Loucy (cell line): ENCODE results near the gene GNG10.

Experiments
- EZH2phosphoT487 ChIP-seq: fragments of 200-600 bp; IDR thresholded peaks from 2 replicates; pipeline ENCODE4 v1.6.1; 2018; ENCODE audit warnings: antibody characterized with exemption, mild to moderate bottlenecking, moderate library complexity, borderline replicate concordance
- TF ChIP-seq, protein P1 (sequence below): fragments of 200-600 bp; sonication (generic); conservative IDR thresholded peaks from 2 replicates; pipeline ENCODE4 v1.5.1; 2014; ENCODE audit warnings: mild to moderate bottlenecking, antibody characterized with exemption, low read length

DNA sequence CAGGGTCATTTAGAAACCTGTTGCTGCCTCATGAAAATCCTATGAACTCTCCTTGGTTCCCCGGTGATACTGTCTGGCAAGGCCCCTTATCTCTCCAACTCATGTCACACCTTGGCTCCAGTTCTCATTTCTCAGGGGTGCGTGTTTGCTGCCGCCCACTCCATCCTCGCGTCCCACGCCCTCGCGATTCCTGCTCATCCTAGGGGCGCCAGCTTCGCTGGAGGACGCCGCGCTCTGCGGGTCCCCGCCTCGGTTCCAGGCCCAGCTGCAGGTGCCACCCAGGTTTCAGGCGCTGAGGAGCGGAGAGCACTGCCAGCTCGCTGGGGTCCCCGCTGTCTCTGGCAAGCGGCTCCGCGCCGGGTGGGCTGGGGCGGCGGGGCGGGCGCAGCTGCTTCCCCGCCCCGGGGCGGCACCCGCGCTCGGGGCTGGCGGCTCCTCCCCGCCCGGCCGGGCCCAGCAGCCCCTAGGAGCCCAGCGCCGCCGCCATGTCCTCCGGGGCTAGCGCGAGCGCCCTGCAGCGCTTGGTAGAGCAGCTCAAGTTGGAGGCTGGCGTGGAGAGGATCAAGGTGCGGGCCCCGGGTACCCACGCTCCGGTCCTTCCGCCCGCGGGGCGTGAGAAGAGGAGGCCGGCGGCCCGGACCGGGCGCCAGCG lies at the start of gene GNG10:
- TF ChIP-seq, protein P1, sequence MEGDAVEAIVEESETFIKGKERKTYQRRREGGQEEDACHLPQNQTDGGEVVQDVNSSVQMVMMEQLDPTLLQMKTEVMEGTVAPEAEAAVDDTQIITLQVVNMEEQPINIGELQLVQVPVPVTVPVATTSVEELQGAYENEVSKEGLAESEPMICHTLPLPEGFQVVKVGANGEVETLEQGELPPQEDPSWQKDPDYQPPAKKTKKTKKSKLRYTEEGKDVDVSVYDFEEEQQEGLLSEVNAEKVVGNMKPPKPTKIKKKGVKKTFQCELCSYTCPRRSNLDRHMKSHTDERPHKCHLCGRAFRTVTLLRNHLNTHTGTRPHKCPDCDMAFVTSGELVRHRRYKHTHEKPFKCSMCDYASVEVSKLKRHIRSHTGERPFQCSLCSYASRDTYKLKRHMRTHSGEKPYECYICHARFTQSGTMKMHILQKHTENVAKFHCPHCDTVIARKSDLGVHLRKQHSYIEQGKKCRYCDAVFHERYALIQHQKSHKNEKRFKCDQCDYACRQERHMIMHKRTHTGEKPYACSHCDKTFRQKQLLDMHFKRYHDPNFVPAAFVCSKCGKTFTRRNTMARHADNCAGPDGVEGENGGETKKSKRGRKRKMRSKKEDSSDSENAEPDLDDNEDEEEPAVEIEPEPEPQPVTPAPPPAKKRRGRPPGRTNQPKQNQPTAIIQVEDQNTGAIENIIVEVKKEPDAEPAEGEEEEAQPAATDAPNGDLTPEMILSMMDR: no peak
- TF ChIP-seq EZH2phosphoT487: no peak
